ENCODE results near the gene ELL.

- TF ChIP-seq CTCF (conservative IDR thresholded peaks at IDR 0.05; ENCODE audit: low read depth in 2 of 2) (peak in 1 of 2 experiments; percentile 28; a peak in 2 of 4 replicates), EZH2 (IDR thresholded peaks at IDR 0.05; ENCODE audit: low read depth, unreplicated experiment) (no peak), POLR2AphosphoS5 (IDR thresholded peaks at IDR 0.05; ENCODE audit: low read depth) (peak; percentile 45; the same call in 1 of the 2 replicates), CREB1 (CRISPR knock-in tag; IDR thresholded peaks at IDR 0.05; ENCODE audit: low read depth) (0 out of 2 replicates have a peak, but pooled peaks have one; percentile 3), REST (IDR thresholded peaks at IDR 0.05; ENCODE audit: unreplicated experiment) (no peak), JUNB (IDR thresholded peaks at IDR 0.05; ENCODE audit: unreplicated experiment) (no peak), EZH2phosphoT487 (IDR thresholded peaks at IDR 0.05; ENCODE audit: unreplicated experiment) (no peak), STAT1 (IDR thresholded peaks at IDR 0.05; ENCODE audit: unreplicated experiment) (no peak), ETS1 (IDR thresholded peaks at IDR 0.05) (no peak), ZNF114 (CRISPR knock-in tag; IDR thresholded peaks at IDR 0.05) (no peak), ZNF462 (CRISPR knock-in tag; IDR thresholded peaks at IDR 0.05) (no peak), ZNF331 (CRISPR knock-in tag; IDR thresholded peaks at IDR 0.05; ENCODE audit: low read depth) (no peak)
Observed at GRCh38 chr19:18543814-18544475, 22.1 kb upstream of the ELL start.
